Stimulated activated CD4-positive, alpha-beta T cell treated with anti-CD3 and anti-CD28 coated beads, Interleukin-12 subunit alpha, Interleukin-12 subunit beta, amount 100 ng/mL, for 4 hours (primary cell): Measurements from ENCODE around the gene FHIT.

ENCODE experiments used
- DNase-seq: peaks from one replicate; pipeline ENCODE4 v3.0.0-alpha.2; 2020

FHIT gene

GRCh38 chr3:59843821-59844220 is 1407.4 kb downstream of the FHIT start:
- DNase-seq: no peak

DNA sequence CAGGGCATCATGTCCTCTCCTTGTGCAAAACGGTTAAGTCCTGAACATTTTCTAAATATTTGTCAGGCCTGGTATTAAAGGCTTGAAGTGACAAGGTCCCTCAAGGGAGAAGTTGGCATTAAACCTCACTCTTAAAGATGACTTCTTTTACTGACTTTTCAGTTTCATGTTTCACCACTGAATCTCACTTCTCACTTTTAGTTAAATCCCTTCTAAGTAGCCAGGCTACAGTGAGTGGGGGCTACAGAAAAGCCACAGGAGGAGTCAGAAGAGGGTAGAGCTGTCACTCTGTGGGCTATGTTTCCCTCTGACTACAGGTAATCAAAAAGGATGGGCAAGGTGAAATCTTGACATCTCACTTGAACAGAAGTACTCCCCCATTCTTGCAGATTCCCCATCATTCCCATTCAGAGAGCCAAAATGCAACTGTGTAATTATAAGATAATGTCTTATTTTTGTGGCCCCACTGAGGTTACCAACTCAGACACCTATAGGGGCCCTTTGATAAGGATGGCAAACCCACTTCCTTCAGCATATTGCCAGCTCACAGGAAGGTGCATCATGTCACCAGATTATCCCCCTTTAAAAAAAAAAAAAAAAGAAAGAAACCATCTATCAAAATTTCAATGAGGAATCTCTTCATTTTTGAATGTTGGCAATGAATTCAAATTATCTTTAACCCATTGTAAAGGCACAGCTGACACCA is 1411.3 kb downstream of the FHIT start:
- no peak for DNase-seq

GRCh38 chr3:59839283-59839682 is 1412.0 kb downstream of the FHIT start:
- DNase-seq: no peak

DNA sequence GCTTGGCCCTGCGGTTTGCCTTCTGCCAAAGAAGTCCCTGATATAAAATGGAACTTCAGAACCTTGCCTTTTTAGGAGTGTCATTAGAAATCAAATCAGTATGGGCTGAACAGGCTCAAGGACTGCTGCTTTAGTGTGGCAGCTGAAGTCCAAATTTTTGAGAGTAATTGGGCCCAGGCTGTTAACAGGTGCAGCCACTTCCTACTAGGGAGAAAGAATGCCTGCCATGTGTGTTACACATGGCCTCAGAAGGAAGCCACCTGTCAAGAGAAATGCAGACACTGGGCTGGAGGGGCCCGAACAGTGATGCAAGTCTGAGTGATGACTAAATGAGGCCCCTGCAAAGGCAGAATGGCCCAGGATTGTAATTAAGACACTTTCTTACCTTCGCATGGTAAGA is 1414.7 kb downstream of the FHIT start:
- DNase-seq: no peak

DNA sequence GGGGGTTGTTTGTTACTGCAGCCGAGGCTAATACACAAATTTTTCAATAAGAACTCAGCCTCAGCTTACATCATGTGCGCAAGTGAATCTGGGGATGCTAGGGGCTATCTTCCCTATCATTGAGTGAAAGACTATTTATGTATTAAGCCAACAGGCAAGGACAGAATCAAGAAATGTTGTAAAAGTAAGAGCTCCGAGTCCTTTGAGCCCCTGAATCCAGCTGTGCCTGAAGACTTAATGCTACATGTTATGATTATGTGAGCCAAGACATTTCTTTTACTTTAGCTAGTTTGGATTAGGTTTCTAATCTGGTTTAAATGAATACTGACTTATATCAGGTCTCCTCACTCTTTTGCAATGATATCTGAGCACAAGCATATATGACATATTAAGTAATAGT is 1418.5 kb downstream of the FHIT start:
- DNase-seq: no peak

- DNase-seq: no peak
Measured at GRCh38 chr3:59832241-59832640, 1419.0 kb downstream of the FHIT start.

- no peak for DNase-seq
Measured at GRCh38 chr3:59831394-59831793, 1419.9 kb downstream of the FHIT start.

DNA sequence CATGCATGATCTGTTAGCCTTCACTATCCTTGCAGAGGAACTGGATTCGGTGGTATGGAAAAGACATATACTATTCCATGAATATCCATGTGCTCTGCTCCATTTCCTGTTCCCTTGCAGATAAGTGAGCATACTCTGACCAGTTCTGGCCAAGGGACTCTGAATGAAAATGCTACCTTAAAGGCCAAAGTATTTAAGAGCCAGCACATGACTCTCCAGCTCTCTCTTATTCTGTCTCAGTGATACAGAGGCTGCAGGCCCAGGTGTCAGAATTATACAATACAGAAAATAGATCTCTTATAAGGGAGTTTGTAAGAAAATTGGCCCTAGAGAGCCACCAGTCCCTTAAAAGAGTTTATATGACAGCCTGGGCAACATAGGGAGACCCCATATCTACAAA is 1421.7 kb downstream of the FHIT start:
- no peak for DNase-seq

GRCh38 chr3:59824876-59825275 is 1426.4 kb downstream of the FHIT start:
- no peak for DNase-seq

- DNase-seq: no peak
Measured at GRCh38 chr3:59821274-59821673, 1430.0 kb downstream of the FHIT start.

- no peak for DNase-seq
Measured at GRCh38 chr3:59820352-59820934, 1430.8 kb downstream of the FHIT start.

DNA sequence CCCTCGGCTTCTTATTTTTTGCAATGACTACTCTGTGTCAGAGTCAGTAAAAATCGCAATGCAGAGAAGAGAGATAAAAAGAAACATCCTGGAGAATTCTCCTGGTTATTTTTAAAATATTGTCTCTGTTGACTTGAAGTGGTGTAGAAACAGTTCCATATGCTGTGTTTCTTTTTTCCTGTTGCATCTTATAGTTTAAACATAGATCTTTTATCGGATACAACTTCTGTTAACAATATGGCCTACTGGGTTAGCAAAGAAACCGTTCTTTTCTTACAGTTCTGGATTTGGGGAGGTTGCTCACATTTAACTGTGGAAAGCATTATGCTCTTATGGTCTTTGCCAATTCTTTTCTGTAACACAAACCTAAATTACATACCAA is 1432.3 kb downstream of the FHIT start:
- no peak for DNase-seq

- no peak for DNase-seq
Measured at GRCh38 chr3:59818033-59818918, 1433.0 kb downstream of the FHIT start.

DNA sequence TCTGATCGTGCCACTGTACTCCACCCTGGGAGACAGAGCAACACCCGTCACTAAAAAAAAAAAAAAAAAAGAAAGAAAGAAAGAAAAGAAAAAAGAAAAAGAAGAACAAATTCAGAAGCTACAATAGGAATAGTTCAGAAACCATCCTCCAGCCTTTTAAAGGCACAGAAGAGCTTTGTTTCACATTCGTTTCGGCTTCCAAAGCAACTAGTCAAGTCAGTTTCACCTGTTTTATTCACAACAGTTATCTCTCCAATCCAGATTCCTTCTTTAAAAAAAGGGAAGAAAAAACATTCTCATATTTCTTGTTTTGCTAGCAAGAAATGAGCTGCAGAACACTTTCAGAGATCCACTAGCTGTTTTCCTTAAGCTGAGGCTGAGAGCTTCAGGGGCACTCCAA is 1433.7 kb downstream of the FHIT start:
- DNase-seq: no peak

DNA sequence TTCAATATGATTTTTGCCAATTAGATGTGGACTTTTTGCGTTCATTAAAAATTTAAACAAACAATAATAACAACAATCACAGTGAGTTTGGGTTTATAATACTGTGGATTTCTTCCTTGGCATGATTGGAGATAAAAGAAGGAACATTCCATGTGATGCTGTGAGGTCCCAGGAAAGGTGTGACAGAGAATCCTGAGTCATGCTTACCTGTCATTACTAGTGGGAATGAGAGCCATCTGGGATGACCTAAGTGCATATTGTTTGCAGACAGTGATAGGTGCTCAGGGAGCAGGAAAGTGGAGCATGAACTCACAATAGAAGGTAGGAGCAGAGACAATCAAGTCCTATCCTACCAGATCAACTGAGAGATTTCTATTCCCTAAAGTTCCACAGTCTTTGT is 1434.9 kb downstream of the FHIT start:
- no peak for DNase-seq

DNA sequence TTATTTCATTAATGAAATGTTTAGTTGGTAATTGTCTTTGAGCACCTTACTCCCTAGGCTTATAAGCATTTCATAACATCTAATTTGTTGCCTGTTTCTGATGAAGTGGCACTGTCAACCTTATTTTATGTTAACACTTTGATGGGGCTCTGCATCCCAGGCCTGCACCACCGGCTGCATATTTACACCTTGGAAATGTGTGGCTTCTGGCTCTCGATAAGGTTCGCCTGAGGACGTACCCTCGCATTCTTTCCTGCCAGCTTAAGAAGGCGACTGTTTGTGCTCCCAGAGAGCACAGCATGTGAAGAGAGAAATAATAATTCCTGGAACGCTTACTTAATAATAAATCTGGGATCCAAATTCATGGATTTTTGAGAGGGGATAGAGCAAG is 1438.1 kb downstream of the FHIT start:
- no peak for DNase-seq

DNA sequence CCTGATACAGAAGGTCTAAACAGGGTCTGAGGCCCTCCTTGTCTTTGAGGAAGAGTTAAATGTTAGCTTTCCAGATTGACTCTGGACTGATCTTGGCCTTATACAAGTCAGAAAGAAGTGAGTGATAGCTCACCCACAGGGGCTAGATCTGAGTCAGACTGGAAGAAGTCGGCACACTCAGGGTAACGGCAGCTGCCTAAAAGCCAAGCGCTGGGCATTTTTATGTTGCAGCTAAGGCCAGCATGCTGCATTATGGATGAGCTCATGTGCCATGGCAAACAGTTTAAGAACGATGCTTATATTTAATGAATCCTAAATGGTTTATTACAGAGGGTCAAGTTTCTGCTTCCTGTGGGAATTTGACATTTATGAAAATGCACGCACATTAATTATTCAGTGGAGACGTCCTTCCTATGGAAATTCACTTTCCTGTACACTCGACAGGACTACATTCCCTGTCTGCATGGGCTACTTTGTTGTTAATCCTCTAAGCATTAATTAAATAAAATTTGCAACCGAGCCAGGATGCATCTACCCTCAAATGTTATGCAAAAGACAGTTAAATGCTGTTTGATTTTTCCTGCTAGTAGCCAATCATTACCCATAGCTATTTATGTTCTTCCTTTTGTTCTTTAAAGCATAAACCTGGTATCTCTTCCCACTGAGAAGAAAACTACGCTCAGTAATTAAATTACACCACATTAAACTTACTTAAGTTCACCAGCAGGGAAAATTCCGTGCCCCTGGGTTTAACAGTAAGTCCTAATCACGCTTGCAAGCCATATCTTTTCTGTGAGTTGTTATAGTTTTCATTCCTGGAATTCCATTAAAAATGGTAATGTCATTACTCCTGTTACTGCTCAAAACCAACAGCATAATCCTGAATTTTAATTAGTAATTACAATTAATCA is 1438.8 kb downstream of the FHIT start:
- no peak for DNase-seq

DNA sequence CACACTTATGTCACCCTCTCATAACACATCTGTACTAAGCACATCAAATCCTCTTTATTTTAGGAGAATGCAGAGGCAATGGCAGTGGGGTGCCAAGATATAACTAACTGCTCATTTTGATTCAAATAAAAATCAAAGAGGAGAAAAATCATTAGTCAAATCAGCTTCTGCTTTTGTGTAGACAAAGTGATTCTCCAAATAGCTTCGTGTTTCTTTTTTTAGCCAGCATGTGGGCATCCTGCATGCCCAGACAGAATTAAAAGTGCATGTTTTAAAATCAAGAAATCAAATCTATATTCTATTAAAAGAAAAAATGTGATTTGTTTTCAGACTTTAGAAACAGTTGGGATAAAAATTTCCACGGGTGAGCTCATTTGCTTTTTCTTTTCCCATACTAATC is 1440.1 kb downstream of the FHIT start:
- no peak for DNase-seq

- no peak for DNase-seq
Measured at GRCh38 chr3:59810606-59811005, 1440.6 kb downstream of the FHIT start.

- DNase-seq: no peak
Measured at GRCh38 chr3:59809710-59810444, 1441.4 kb downstream of the FHIT start.

DNA sequence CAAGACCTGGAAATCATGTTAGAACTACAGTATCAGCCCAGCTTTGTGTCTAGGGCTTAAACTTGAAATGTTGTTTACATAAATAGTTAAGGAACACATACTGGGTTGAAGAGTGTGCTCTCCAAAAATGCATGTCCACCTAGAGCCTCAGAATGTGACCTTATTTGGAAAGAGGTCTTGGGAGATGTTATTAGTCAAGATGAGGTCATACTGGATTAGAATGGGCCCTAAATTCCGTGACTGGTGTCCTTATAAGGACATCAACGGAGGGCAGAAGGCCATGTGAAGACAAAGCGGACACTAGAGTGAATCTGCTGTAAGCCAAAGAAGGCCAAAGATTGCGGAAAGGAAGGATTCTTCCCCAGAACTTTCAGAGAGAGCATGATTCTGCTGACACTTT is 1442.2 kb downstream of the FHIT start:
- DNase-seq: no peak

GRCh38 chr3:59808446-59808845 is 1442.8 kb downstream of the FHIT start:
- DNase-seq: no peak
